ENCODE data around the gene SLC6A19.

The SLC6A19 gene

GRCh38 chr5:1162276-1162675, 39.1 kb upstream of the SLC6A19 start:
- no peak overlapping the region for H3K27ac ChIP-seq
- H3K4me3 ChIP-seq = no peak overlapping the region
- TF ChIP-seq CTCF (IDR thresholded peaks at IDR 0.05) = no peak
- DNase-seq (ENCODE audit: low spot score) = no peak

GRCh38 chr5:1162751-1163150, 38.6 kb upstream of the SLC6A19 start:
- H3K27ac ChIP-seq = no peak overlapping the region
- no peak overlapping the region for H3K4me3 ChIP-seq
- DNase-seq (ENCODE audit: low spot score) = no peak
- TF ChIP-seq CTCF (IDR thresholded peaks at IDR 0.05) = no peak

GRCh38 chr5:1163366-1163765, 38.0 kb upstream of the SLC6A19 start:
- Histone ChIP-seq H3K27ac (no peak overlapping the region), H3K4me3 (no peak overlapping the region)
- TF ChIP-seq CTCF (IDR thresholded peaks at IDR 0.05) = no peak
- no peak for DNase-seq (ENCODE audit: low spot score)

- no peak for DNase-seq (ENCODE audit: low spot score)
- no peak for TF ChIP-seq CTCF (IDR thresholded peaks at IDR 0.05)
- Histone ChIP-seq H3K4me3 (no peak overlapping the region), H3K27ac (no peak overlapping the region)
Observed at GRCh38 chr5:1163879-1164278, 37.5 kb upstream of the SLC6A19 start.

- no peak for TF ChIP-seq CTCF (IDR thresholded peaks at IDR 0.05)
- Histone ChIP-seq H3K4me3 (no peak overlapping the region), H3K27ac (no peak overlapping the region)
- DNase-seq (ENCODE audit: low spot score) = no peak
Observed at GRCh38 chr5:1164696-1165630, 36.4 kb upstream of the SLC6A19 start.

GRCh38 chr5:1165864-1166263, 35.5 kb upstream of the SLC6A19 start:
- no peak overlapping the region for H3K4me3 ChIP-seq
- no peak for TF ChIP-seq CTCF (IDR thresholded peaks at IDR 0.05)
- no peak for DNase-seq (ENCODE audit: low spot score)
- no peak overlapping the region for H3K27ac ChIP-seq

GRCh38 chr5:1166370-1166769, 35.0 kb upstream of the SLC6A19 start:
- Histone ChIP-seq H3K4me3 (no peak overlapping the region), H3K27ac (no peak overlapping the region)
- no peak for DNase-seq (ENCODE audit: low spot score)
- TF ChIP-seq CTCF (IDR thresholded peaks at IDR 0.05) = no peak

Measured in coronary artery (tissue), 2 donors.